Muscle layer of duodenum (tissue), 2 donors: ENCODE measurements around the gene MPPED2.

Experiments used
- H3K27ac ChIP-seq: one replicate; pipeline ENCODE4 v1.7.0; 2013; ENCODE audit warnings: mild to moderate bottlenecking, low read length
- H3K27me3 ChIP-seq: one replicate; pipeline ENCODE4 v1.7.0; 2013; ENCODE audit warnings: low read depth, mild to moderate bottlenecking, control low read depth, low read length
- H3K36me3 ChIP-seq, 2 donors: one replicate each; pipeline ENCODE4 v1.7.0; 2013; ENCODE audit warnings: low read length in 2 of 2, control low read depth in 1 of 2, mild to moderate bottlenecking in 1 of 2; ENCODE audit not compliant: insufficient read depth in 2 of 2, control insufficient read depth in 1 of 2
- H3K4me1 ChIP-seq, 2 donors: one replicate each; pipeline ENCODE4 v1.7.0; 2013; ENCODE audit warnings: low read length in 2 of 2, mild to moderate bottlenecking in 2 of 2, control low read depth in 1 of 2, moderate library complexity in 1 of 2; ENCODE audit not compliant: insufficient read depth in 2 of 2, control insufficient read depth in 1 of 2
- H3K4me3 ChIP-seq, 2 donors: one replicate each; pipeline ENCODE4 v1.7.0; 2013; ENCODE audit warnings: low read length in 2 of 2, low read depth in 1 of 2, mild to moderate bottlenecking in 1 of 2
- H3K9me3 ChIP-seq, 2 donors: one replicate each; pipeline ENCODE4 v1.7.0; 2013; ENCODE audit warnings: low read length in 2 of 2, control low read depth in 1 of 2, mild to moderate bottlenecking in 1 of 2; ENCODE audit not compliant: control insufficient read depth in 1 of 2
- donor health status: healthy.

Gene MPPED2

DNA sequence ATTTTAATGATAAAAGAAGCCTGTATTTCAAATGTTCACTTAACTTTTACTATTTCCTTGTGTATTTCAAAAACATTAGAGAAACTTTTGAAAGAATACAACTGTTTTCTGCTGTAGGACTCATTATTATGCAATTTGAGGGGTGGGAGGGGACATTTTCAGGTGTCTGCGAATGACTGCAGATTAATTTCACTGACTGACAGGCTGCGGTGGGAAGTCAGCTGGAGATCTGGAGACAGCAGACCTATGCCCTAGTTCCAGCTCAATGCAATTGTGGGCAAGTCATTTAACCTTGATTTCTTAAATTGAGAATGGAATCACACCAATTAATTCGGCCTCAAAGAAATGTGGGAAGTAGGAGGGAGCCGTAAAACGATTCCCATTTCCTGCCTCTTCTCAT, 134.5 kb downstream of the MPPED2 start:
- Histone ChIP-seq H3K27ac (no peak overlapping the region), H3K36me3 (no peaks in the 10 kb centered on the region), H3K9me3 (no peaks in the 10 kb centered on the region), H3K4me3 (no peak overlapping the region), H3K27me3 (no peaks in the 10 kb centered on the region), H3K4me1 (peaks cover 0 to 28% of the 10 kb centered on the region in 2 donors)

DNA sequence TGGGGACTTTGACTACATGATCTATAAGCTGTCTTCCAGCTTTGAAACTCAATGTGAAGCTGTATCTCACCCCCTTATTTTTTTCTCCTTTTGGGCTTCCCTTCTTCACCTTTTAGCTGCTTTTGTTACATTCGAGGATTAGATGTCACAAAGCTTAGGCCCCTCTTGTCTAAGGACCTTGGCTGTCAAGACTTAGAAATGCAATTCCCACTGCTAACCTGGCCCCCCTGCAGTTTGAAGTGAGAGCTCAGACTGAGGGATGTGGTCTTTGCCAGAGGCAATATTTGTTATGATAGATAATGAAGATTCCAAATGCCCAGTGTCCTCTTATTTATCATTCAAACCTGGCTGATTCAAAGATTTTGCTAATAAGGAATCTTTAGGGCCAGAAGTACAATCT, 135.0 kb downstream of the MPPED2 start:
- no peak overlapping the region for H3K4me3 ChIP-seq
- no peaks in the 10 kb centered on the region for H3K36me3 ChIP-seq
- no peak overlapping the region for H3K27ac ChIP-seq
- no peaks in the 10 kb centered on the region for H3K27me3 ChIP-seq
- peaks cover 0 to 28% of the 10 kb centered on the region in 2 donors for H3K4me1 ChIP-seq
- no peaks in the 10 kb centered on the region for H3K9me3 ChIP-seq

DNA sequence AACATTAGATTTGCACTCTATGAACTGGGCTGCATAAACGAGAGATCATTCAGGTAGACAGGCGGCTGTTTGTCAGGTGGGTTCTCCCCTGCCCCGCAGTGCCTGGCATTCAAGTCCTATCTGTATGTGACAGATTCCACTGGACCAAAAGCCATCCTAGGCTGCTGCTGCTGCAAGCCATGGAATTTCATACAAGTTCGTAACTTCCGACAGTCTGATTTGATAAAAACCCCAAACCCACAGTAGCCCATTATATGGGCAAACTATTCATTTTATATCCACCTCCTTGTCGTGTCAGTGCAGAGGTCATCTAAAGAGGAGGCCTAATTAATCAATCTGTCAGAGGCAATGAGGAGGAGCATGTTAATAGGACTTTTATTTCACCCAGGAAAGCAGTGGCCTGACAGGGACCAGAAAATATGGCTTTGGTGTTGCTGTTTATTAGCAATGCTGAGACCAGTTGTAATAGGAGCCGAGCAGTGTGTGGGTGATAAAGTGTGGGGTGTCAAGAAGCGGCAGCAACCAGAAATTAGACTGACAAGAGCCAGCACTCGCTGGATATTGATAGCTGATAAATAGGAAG, 139.0 kb downstream of the MPPED2 start:
- Histone ChIP-seq H3K4me3 (no peak overlapping the region), H3K9me3 (no peaks in the 10 kb centered on the region), H3K36me3 (no peaks in the 10 kb centered on the region), H3K27ac (no peak overlapping the region), H3K27me3 (no peaks in the 10 kb centered on the region), H3K4me1 (peaks cover 0 to under 1% of the 10 kb centered on the region in 2 donors)

DNA sequence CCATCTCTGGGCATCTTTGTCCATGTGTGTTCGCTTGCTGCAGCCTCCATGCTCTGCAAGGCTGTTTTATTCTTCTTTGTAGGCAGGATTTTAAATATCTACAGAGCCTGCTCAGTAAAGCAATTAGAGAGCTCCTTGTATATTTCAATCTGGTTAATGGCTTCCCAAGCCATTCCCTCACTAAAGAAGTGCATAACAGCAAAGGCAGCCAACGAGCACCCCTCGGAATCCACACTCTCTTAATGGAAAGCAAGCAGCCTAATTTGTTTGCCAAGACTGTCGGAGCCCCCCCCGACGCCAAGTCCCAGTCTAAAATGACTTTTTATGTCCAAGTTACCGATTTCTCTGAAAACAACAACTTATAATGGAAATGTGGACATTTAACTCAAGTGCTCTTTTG, 139.6 kb downstream of the MPPED2 start:
- H3K27ac ChIP-seq: no peak overlapping the region
- no peaks in the 10 kb centered on the region for H3K36me3 ChIP-seq
- H3K4me3 ChIP-seq: no peak overlapping the region
- no peaks in the 10 kb centered on the region for H3K9me3 ChIP-seq
- no peaks in the 10 kb centered on the region for H3K4me1 ChIP-seq
- no peaks in the 10 kb centered on the region for H3K27me3 ChIP-seq

DNA sequence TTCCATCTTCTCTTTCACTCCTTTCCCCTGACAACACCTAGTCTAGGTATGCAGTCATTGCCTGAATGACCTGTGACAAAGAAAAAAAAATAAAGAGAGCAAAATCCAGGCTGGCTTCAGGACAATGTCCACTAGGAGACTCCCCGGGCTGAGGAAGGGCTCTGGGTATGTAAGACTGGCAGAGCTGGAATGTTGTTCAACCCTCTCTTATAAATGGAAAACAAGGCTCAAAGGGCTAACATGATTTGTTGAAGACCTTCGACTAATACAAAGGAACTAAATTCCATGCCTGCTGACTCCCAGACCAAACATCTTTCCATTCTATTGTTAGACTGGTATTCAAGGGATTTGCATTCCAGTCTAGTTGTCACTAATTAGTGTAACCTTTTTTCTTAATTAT, 141.1 kb downstream of the MPPED2 start:
- no peak overlapping the region for H3K27ac ChIP-seq
- H3K27me3 ChIP-seq: no peaks in the 10 kb centered on the region
- H3K4me1 ChIP-seq: no peaks in the 10 kb centered on the region
- H3K4me3 ChIP-seq: no peak overlapping the region
- H3K36me3 ChIP-seq: no peaks in the 10 kb centered on the region
- no peaks in the 10 kb centered on the region for H3K9me3 ChIP-seq

DNA sequence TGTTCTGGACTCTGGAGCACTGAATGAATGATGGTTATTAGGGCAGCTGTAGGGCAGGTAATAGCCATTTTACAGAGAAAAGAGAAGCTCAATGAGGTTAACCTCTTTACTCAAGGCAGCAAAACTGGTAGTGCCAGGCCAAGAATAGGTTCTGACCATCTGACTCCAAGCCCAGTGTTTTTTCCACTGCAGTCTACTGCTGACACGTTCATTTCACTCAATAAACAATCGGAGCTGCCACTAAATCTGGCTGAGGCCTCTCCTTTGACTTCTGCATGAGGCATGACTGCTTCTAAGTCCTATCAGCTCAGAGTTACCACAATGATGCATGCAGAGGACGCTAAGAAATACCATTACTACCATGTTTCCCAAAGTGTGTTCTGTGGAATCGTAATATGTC, 145.6 kb downstream of the MPPED2 start:
- no peak overlapping the region for H3K4me3 ChIP-seq
- no peaks in the 10 kb centered on the region for H3K9me3 ChIP-seq
- H3K4me1 ChIP-seq: peaks cover 0 to 3% of the 10 kb centered on the region in 2 donors
- no peak overlapping the region for H3K27ac ChIP-seq
- H3K27me3 ChIP-seq: no peaks in the 10 kb centered on the region
- no peaks in the 10 kb centered on the region for H3K36me3 ChIP-seq

DNA sequence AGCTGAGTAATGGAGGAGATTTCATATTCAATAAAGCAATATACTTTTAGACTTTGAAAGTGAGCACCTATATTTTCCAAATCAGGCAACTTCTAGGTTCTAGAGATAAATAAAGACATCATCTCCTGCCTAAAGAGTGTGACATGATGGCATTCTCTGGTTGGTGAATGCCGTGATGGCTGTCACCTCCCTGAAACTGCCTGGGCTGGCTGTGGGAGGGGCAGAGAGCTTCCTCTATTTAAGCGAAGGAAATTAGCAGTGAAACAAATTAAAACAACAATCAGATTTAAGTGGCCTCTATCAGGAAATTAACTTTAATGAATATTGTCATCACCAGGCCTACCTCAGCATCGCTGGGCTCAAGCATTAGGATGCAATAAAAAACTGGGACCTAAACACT, 149.4 kb downstream of the MPPED2 start:
- Histone ChIP-seq H3K9me3 (no peaks in the 10 kb centered on the region), H3K4me1 (peaks cover 0 to 20% of the 10 kb centered on the region in 2 donors), H3K27ac (no peak overlapping the region), H3K4me3 (no peak overlapping the region), H3K27me3 (no peaks in the 10 kb centered on the region), H3K36me3 (no peaks in the 10 kb centered on the region)

DNA sequence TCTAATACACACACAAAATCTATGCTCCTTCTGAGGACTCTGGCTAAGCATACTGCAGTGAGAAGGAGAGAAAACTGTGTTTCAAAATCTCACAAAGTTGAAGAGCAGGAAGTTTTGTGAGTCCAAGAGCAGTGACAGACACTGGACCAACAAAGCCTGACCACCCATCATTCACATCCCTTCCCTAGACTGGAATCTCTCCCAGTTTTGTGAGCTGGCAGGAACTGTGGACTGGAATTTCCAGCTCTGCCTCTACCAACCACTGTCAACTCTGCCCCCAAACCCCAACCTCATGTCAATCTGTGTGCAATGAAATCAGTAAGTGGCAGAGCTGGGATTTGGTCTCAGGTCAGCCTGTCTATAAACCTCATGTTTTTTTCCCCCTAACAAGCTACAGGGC, 150.7 kb downstream of the MPPED2 start:
- Histone ChIP-seq H3K27me3 (no peaks in the 10 kb centered on the region), H3K4me3 (no peak overlapping the region), H3K36me3 (no peaks in the 10 kb centered on the region), H3K9me3 (no peaks in the 10 kb centered on the region), H3K27ac (no peak overlapping the region), H3K4me1 (peaks cover 0 to 21% of the 10 kb centered on the region in 2 donors)

DNA sequence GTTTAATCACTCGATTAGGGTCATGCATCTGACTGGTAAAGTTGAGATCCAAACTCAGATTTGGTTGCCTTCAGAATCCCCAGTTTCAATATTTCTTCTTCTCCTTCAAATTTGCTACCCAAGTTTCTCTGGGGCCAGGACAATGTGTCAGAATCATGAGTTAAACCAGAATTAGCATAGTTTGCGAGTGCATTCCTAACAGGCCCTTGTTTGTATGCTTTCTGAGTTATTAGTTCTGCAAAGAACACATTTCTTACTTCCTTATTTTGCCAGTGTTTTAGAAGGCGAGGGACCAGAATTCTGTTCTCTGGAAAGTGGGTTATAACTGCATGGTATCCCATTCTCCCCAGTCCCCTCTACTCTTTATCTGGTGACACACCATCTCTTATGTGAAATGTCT, 151.3 kb downstream of the MPPED2 start:
- Histone ChIP-seq H3K9me3 (no peaks in the 10 kb centered on the region), H3K4me3 (no peak overlapping the region), H3K36me3 (no peaks in the 10 kb centered on the region), H3K27ac (no peak overlapping the region), H3K27me3 (no peaks in the 10 kb centered on the region), H3K4me1 (peaks cover 0 to 21% of the 10 kb centered on the region in 2 donors)

DNA sequence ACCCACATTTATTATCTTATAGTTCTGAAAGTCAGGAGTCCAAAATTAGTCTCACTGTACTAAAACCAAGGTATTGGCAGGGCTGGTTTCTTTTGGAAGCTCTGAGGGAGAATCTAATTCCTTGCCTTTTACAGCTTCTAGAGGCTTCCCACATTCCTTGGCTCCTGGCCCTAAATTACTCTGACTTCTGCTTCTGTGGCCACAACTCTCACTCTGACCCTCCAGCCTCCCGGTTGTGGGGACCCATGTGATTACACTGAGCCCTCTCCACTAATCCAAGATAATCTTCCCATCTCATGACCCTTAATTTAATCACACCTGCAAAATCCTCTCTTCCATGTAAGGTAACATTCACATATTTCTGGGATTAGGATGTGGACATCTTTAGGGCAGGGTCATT, 152.3 kb downstream of the MPPED2 start:
- Histone ChIP-seq H3K27ac (no peak overlapping the region), H3K27me3 (no peaks in the 10 kb centered on the region), H3K4me1 (peaks cover 0 to 21% of the 10 kb centered on the region in 2 donors), H3K4me3 (no peak overlapping the region), H3K36me3 (no peaks in the 10 kb centered on the region), H3K9me3 (no peaks in the 10 kb centered on the region)

DNA sequence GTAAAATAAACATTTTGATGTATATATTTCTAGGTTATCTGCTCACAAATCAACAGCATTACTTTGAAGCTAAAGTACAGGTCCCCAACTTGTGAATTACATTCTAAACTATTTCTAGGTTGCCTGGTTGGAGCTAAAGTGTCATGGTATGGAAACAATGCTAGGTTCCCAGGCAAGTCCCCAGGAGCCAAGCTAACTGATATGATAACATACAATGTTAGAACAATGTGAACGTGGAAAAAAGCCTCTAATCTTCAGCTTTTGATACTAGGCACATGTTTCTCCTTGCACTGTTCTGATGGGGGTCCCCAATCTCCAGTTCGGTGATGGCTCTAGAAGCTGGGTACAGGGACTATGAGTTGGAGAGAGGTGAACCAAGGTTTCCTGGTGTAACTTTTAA, 153.4 kb downstream of the MPPED2 start:
- Histone ChIP-seq H3K27me3 (no peaks in the 10 kb centered on the region), H3K9me3 (no peaks in the 10 kb centered on the region), H3K4me3 (no peak overlapping the region), H3K36me3 (no peaks in the 10 kb centered on the region), H3K27ac (no peak overlapping the region), H3K4me1 (peaks cover 0 to 21% of the 10 kb centered on the region in 2 donors)

DNA sequence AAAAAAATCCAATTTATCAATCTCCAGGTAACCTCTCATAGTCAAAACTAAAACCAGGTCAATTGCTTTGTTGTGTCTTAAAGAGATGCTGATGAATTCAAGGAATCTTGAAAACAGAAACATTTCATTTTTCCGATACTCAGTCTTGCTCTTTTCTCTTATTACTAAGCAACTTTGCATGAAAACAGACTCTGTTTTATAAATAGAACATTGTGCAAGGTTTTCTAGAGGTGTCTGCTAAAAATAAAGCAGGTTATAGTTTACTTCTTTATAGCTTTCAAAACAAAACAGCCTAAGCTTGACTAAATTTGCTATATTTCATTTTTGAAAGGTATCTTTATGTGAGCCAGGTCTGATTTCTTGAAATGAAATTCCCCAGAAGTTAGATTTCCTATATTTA, 154.0 kb downstream of the MPPED2 start:
- Histone ChIP-seq H3K4me3 (no peak overlapping the region), H3K36me3 (no peaks in the 10 kb centered on the region), H3K4me1 (peaks cover 0 to 21% of the 10 kb centered on the region in 2 donors), H3K9me3 (no peaks in the 10 kb centered on the region), H3K27ac (no peak overlapping the region), H3K27me3 (no peaks in the 10 kb centered on the region)
